ENCODE measurements around the gene MTCL1. TPM values are rescaled to one million over a fixed set of nuclear protein-coding genes. Genes with fewer than 3 reads are reported as not detected.

The MTCL1 gene
- total and polyA plus RNA-seq, 3 experiments from 2014 or later, result 1.0 to 1.1 TPM; not detected in 1

DNA sequence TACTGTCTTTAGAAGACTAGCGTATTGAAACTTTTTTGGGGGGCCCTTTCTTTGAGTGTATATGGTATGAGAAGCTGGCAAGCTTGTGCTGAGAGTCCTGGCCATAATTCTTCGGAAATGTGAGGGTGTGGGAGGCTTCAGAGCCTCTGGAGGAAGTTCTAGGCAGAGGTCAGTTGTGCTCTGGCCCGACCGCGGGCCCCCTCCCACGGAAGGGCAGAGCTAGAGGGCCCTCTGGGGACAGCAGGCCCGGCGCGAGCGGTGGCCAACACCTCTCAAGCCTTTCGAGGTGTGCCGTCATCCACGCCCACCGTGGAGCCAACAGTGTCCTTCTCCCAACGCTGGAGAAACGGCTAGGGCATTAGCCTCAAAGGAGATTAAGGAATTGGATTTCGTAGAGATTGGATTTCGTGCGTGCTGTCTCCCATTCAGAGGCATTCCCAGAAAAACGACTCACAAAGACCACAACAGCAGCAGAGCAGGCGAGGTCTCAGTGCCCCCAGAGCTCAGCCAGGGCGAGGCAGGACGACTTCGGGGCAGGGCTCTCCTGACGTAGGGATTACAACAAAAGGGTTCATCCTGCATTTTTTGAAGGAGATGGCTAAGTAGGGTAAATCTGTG, 2.2 kb upstream of the MTCL1 start:
- Mint-ChIP-seq H3K27me3 (peaks cover 29 to 65% of the 10 kb centered on the region in 2 donors), H3K4me3 (peak overlapping the region in 5 of 7 donors; percentile 11 to 82 (median 28))
- CTCF ChIA-PET, result interaction anchor here (1.2 kb wide), 1 partner anchor 285 kb away, joined by 3 read pairs; no protein-coding TSS in a partner anchor

GRCh38 chr18:8703781-8704301, 1.5 kb upstream of the MTCL1 start:
- Histone ChIP-seq H3K4me3 (ENCODE audit: low read length) (no peak overlapping the region), H3K36me3 (ENCODE audit: insufficient read depth, low read length) (no peaks in the 10 kb centered on the region), H3K27me3 (ENCODE audit: insufficient read depth, low read length, poor library complexity, severe bottlenecking) (peaks cover 33% of the 10 kb centered on the region), H3K9me3 (ENCODE audit: low read length) (no peaks in the 10 kb centered on the region), H3K4me1 (ENCODE audit: insufficient read depth, low read length) (peaks cover 19% of the 10 kb centered on the region), H3K27ac (ENCODE audit: low read depth, low read length) (no peak overlapping the region)
- peaks cover 14 to 27% (median 19%) of the 10 kb centered on the region in 3 donors for H3K4me1 Mint-ChIP-seq
- H3K4me3 Mint-ChIP-seq, result peak overlapping the region; percentile 82 to 92 (median 90)
- ChIA-PET CTCF (no interaction called here), POLR2A (no interaction called here)
- no peak overlapping the region for H3K27ac Mint-ChIP-seq
- H3K27me3 Mint-ChIP-seq, result peaks cover 30 to 69% of the 10 kb centered on the region in 2 donors
- DNase-seq, result no peak
- H3K36me3 Mint-ChIP-seq, result peaks cover 0 to 3% (median 3%) of the 10 kb centered on the region in 3 donors
- peaks cover 0 to 3% (median 0%) of the 10 kb centered on the region in 5 donors for H3K9me3 Mint-ChIP-seq

More for the DNA sequence above, 2.2 kb upstream of the MTCL1 start:
- no peak overlapping the region for H3K27ac ChIP-seq (ENCODE audit: low read depth, low read length)
- peaks cover 0 to 3% (median 3%) of the 10 kb centered on the region in 3 donors for H3K36me3 Mint-ChIP-seq
- peak overlapping the region in 2 of 8 donors; percentile 27 to 37 for H3K27ac Mint-ChIP-seq
- peaks cover 14 to 27% (median 19%) of the 10 kb centered on the region in 3 donors for H3K4me1 Mint-ChIP-seq
- H3K4me3 ChIP-seq (ENCODE audit: low read length), result no peak overlapping the region
- no peak for DNase-seq
- H3K9me3 ChIP-seq (ENCODE audit: low read length), result no peaks in the 10 kb centered on the region
- H3K36me3 ChIP-seq (ENCODE audit: insufficient read depth, low read length), result no peaks in the 10 kb centered on the region
- POLR2A ChIA-PET, result no interaction called here
- peaks cover 0 to 3% (median 0%) of the 10 kb centered on the region in 5 donors for H3K9me3 Mint-ChIP-seq
- H3K27me3 ChIP-seq (ENCODE audit: insufficient read depth, low read length, poor library complexity, severe bottlenecking), result peaks cover 29% of the 10 kb centered on the region
- H3K4me1 ChIP-seq (ENCODE audit: insufficient read depth, low read length), result peaks cover 19% of the 10 kb centered on the region

GRCh38 chr18:8704361-8705237, 757 bp upstream of the MTCL1 start:
- CTCF ChIA-PET, result no interaction called here
- Histone ChIP-seq H3K4me1 (ENCODE audit: insufficient read depth, low read length) (peaks cover 19% of the 10 kb centered on the region), H3K9me3 (ENCODE audit: low read length) (no peaks in the 10 kb centered on the region), H3K27me3 (ENCODE audit: insufficient read depth, low read length, poor library complexity, severe bottlenecking) (peaks cover 34% of the 10 kb centered on the region), H3K36me3 (ENCODE audit: insufficient read depth, low read length) (no peaks in the 10 kb centered on the region), H3K27ac (ENCODE audit: low read depth, low read length) (peak overlapping the region; percentile 24), H3K4me3 (ENCODE audit: low read length) (peak overlapping the region; percentile 74)
- Mint-ChIP-seq H3K4me1 (peaks cover 14 to 27% (median 19%) of the 10 kb centered on the region in 3 donors), H3K9me3 (peaks cover 0 to 3% (median 0%) of the 10 kb centered on the region in 5 donors), H3K36me3 (peaks cover 0 to 3% (median 2%) of the 10 kb centered on the region in 3 donors), H3K27ac (peak overlapping the region in 5 of 8 donors; percentile 52 to 79 (median 65)), H3K4me3 (peak overlapping the region; percentile 82 to 92 (median 90)), H3K27me3 (peaks cover 33 to 70% of the 10 kb centered on the region in 2 donors)
- POLR2A ChIA-PET, result no interaction called here
- peak; percentile 80 to 85 (median 82) for DNase-seq

DNA sequence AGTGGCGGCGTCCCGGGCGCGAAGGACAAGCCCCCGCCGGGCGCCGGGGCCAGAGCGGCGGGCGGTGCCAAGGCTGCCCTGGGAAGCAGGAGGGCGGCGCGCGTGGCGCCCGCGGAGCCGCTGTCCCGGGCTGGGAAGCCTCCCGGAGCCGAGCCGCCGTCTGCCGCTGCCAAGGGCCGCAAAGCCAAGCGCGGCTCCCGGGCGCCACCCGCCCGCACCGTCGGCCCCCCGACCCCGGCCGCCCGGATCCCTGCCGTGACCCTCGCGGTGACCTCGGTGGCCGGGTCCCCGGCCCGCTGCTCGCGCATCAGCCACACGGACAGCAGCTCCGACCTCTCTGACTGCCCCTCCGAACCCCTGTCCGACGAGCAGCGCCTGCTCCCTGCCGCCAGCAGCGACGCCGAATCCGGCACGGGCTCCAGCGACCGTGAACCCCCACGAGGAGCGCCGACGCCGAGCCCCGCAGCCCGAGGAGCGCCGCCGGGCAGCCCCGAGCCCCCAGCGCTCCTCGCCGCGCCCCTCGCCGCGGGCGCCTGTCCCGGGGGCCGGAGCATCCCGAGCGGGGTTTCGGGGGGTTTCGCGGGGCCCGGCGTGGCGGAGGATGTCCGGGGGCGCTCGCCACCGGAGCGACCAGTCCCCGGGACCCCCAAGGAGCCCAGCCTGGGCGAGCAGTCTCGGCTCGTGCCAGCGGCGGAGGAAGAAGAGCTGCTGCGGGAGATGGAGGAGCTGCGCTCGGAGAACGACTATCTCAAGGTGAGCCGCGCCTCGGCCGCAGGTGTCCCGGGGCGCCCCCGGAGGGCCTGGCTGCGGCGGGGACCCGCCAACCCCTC, 820 bp downstream of the MTCL1 start:
- Mint-ChIP-seq H3K36me3 (peaks cover 0 to 5% (median 3%) of the 10 kb centered on the region in 3 donors), H3K27ac (peak overlapping the region in 2 of 8 donors; percentile 24 to 76), H3K27me3 (peaks cover 26 to 63% of the 10 kb centered on the region in 2 donors), H3K4me3 (peak overlapping the region; percentile 87 to 97 (median 93)), H3K4me1 (peaks cover 14 to 27% (median 19%) of the 10 kb centered on the region in 3 donors), H3K9me3 (peaks cover 0 to 3% (median 0%) of the 10 kb centered on the region in 5 donors)
- peak in 3 of 5 donors; percentile 5 to 32 (median 14) for DNase-seq
- peak overlapping the region; percentile 37 for H3K4me3 ChIP-seq (ENCODE audit: low read length)
- no peak overlapping the region for H3K27ac ChIP-seq (ENCODE audit: low read depth, low read length)
- no peaks in the 10 kb centered on the region for H3K9me3 ChIP-seq (ENCODE audit: low read length)
- peaks cover 19% of the 10 kb centered on the region for H3K4me1 ChIP-seq (ENCODE audit: insufficient read depth, low read length)
- ChIA-PET POLR2A (no interaction called here), CTCF (interaction anchor here (1.4 to 1.6 kb wide), 2 partner anchors 9 to 80 kb away, joined by 3 to 5 read pairs; no protein-coding TSS in a partner anchor)
- H3K36me3 ChIP-seq (ENCODE audit: insufficient read depth, low read length), result no peaks in the 10 kb centered on the region
- peaks cover 34% of the 10 kb centered on the region for H3K27me3 ChIP-seq (ENCODE audit: insufficient read depth, low read length, poor library complexity, severe bottlenecking)

GRCh38 chr18:8706791-8707555, 1.6 kb downstream of the MTCL1 start:
- Mint-ChIP-seq H3K27me3 (peaks cover 24 to 55% of the 10 kb centered on the region in 2 donors), H3K4me3 (peak overlapping the region; percentile 87 to 97 (median 93)), H3K36me3 (peaks cover 0 to 5% (median 3%) of the 10 kb centered on the region in 3 donors), H3K4me1 (peaks cover 14 to 27% (median 19%) of the 10 kb centered on the region in 3 donors), H3K9me3 (peaks cover 0 to 3% (median 1%) of the 10 kb centered on the region in 5 donors), H3K27ac (peak overlapping the region; percentile 13 to 92 (median 64))
- Histone ChIP-seq H3K9me3 (ENCODE audit: low read length) (no peaks in the 10 kb centered on the region), H3K36me3 (ENCODE audit: insufficient read depth, low read length) (no peaks in the 10 kb centered on the region), H3K27ac (ENCODE audit: low read depth, low read length) (no peak overlapping the region), H3K4me3 (ENCODE audit: low read length) (peak overlapping the region; percentile 37), H3K4me1 (ENCODE audit: insufficient read depth, low read length) (peaks cover 19% of the 10 kb centered on the region), H3K27me3 (ENCODE audit: insufficient read depth, low read length, poor library complexity, severe bottlenecking) (peaks cover 28% of the 10 kb centered on the region)
- CTCF ChIA-PET, result interaction anchor here (1.4 to 1.6 kb wide), 2 partner anchors 10 to 80 kb away, joined by 3 to 5 read pairs; no protein-coding TSS in a partner anchor
- POLR2A ChIA-PET, result interaction anchor here (0.7 kb wide), 1 partner anchor 21 kb away, joined by 3 read pairs; no protein-coding TSS in a partner anchor
- peak in 1 of 5 donors; percentile 14 for DNase-seq

DNA sequence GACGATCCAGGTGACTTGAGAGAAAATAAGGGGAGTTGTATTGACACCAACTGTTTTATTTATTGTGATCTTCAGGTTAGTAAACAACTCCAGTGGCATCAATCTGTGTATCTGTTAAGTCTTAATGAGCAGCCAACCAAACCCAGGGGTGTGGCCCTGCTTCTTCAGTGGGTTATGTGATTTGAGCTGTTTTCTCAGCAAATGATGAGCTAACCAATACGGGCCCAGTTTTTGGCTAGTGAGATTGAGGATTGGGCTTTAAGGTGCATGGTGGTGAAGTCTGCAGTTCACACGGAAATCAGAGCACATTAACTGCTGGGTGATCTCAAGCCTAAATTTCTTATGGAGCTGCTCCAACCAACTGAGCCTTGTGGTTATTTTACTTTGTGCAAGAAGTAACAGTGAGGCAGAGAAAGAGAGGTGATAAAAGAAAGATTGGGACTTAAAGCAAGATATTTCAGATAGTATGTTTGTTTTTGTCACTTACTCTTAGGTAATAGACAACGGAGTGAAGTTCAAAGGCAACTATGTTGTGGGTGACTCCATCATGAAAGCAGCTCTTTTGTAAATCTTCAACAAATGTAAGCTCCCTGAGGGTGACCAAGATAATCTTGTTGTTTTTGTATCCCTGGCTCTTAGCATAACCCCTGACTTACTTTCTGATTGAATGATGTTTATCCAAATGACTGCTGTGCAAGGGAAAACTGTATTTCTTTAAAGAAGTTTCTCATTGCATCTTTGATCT, 2.4 kb downstream of the MTCL1 start:
- no peak overlapping the region for H3K4me3 ChIP-seq (ENCODE audit: low read length)
- Mint-ChIP-seq H3K27ac (peak overlapping the region in 2 of 8 donors; percentile 17 to 58), H3K27me3 (peaks cover 21 to 52% of the 10 kb centered on the region in 2 donors), H3K9me3 (peaks cover 0 to 3% (median 1%) of the 10 kb centered on the region in 5 donors), H3K36me3 (peaks cover 0 to 5% (median 3%) of the 10 kb centered on the region in 3 donors), H3K4me1 (peaks cover 14 to 27% (median 19%) of the 10 kb centered on the region in 3 donors), H3K4me3 (peak overlapping the region in 6 of 7 donors; percentile 65 to 97 (median 93))
- no peaks in the 10 kb centered on the region for H3K9me3 ChIP-seq (ENCODE audit: low read length)
- H3K27ac ChIP-seq (ENCODE audit: low read depth, low read length), result no peak overlapping the region
- ChIA-PET POLR2A (interaction anchor here (0.5 to 0.7 kb wide), 2 partner anchors 21 to 409 kb away, joined by 3 read pairs; no protein-coding TSS in a partner anchor), CTCF (interaction anchor here (0.9 to 1.4 kb wide), 2 partner anchors 79 to 90 kb away, joined by 3 read pairs; no protein-coding TSS in a partner anchor)
- H3K4me1 ChIP-seq (ENCODE audit: insufficient read depth, low read length), result peaks cover 19% of the 10 kb centered on the region
- no peak for DNase-seq
- H3K36me3 ChIP-seq (ENCODE audit: insufficient read depth, low read length), result no peaks in the 10 kb centered on the region
- H3K27me3 ChIP-seq (ENCODE audit: insufficient read depth, low read length, poor library complexity, severe bottlenecking), result peaks cover 26% of the 10 kb centered on the region
